Pancreas (tissue), 10 donors: ENCODE data around the gene CD248. TPM values are rescaled to one million over a fixed set of nuclear protein-coding genes. Genes with fewer than 3 reads are reported as not detected.

Source experiments
- ATAC-seq, 4 donors: fragments of 200-7000 bp; cut with Tn5 transposase; one replicate each; pipeline versions ENCODE4 v1.8.0 to v1.9.1; 2020; ENCODE audit warnings: mild to moderate bottlenecking in 4 of 4, moderate library complexity in 4 of 4
- DNase-seq, 6 donors: peaks; one replicate each; pipeline ENCODE4 v3.0.0-alpha.2; 2020
- FAIRE-seq: peaks from 2 replicates; lab custom pipeline; 2012; peaks lifted over from hg19 to GRCh38; lab: Jason Lieb, UNC
- H3K27ac ChIP-seq, 4 donors: fragments of 200-600 bp; sonication (generic); 1 replicate in 3 of 4; 2 replicates in 1 of 4; pipeline versions ENCODE4 v1.5.0 to v1.8.0; 2020
- H3K27me3 ChIP-seq, 4 donors: fragments of 200-600 bp; one replicate each; pipeline ENCODE4 v1.8.0; 2021
- H3K36me3 ChIP-seq, 3 donors: fragments of 200-600 bp; sonication (generic) in 1 of 3; one replicate each; pipeline versions ENCODE4 v1.5.0 to v1.8.0; 2020 to 2021
- H3K4me1 ChIP-seq, 3 donors: fragments of 200-600 bp; one replicate each; pipeline ENCODE4 v1.8.0; 2021
- H3K4me3 ChIP-seq, 4 donors: fragments of 200-600 bp; sonication (generic) in 2 of 4; one replicate each; pipeline versions ENCODE4 v1.5.0 to v1.8.0; 2020 to 2021
- H3K9me3 ChIP-seq, 4 donors: fragments of 200-600 bp; one replicate each; pipeline ENCODE4 v1.8.0; 2021
- WGBS, 2 donors: extraction: QIAGEN DNeasy Blood & Tissue Kit; methylation state at CpG; one replicate each; pipeline ENCODE4 v1.1.7; 2013; 5-methylcytosine and 5-hydroxymethylcytosine counted together
- intact Hi-C, 3 donors: fragments of 100-400 bp; cut with DNase I; formaldehyde crosslinking; loops; one replicate each; pipeline versions ENCODE4 v1.11.1 to v1.14.2; 2022
- polyA plus RNA-seq, 2 donors: library from polyadenylated mRNA; stranded (reverse); fragments of 200-250 nt; gene quantifications; one replicate each; pipeline ENCODE4 v1.2.3, GENCODE V29; 2013
- total RNA-seq, 6 donors: library from RNA; stranded (reverse); fragmentation: NEBNext Ultra II Directional in 4 of 6; extraction: Animal tissue kit (Norgen Biotek cat#: 25700) in 4 of 6; gene quantifications; one replicate each; pipeline versions ENCODE4 v1.2.1 to v1.2.4, GENCODE V29; 2021 to 2023
- TF ChIP-seq, protein P1 (sequence below), 4 donors: fragments of 200-600 bp; sonication (generic) in 3 of 4; IDR thresholded peaks; one replicate each; pipeline versions ENCODE4 v1.5.0 to v1.8.0; 2021; ENCODE audit warnings: antibody characterized with exemption in 4 of 4
- donor health status: healthy with polysubstance abuse.
- donor health status: DM: no; HTN: no; CAD: no; lungs with moderate emphysema.
- donor health status: DM: no; HTN: no; CAD: no.
- donor health status: control.
- donor health status: control.
- donor health status: Bipolar disorder and iron deficiency.
- donor health status: DM: yes; HTN: yes; CAD: no.
- donor health status: DM: no; HTN: no; CAD: no.
- donor health status: DM: no; HTN: no; CAD: no.
- donor health status: DM: yes; HTN: yes; CAD: no.

The CD248 gene
- total and polyA plus RNA-seq, 8 donors: 1.2 to 17.7 (median 3.8) TPM

DNA sequence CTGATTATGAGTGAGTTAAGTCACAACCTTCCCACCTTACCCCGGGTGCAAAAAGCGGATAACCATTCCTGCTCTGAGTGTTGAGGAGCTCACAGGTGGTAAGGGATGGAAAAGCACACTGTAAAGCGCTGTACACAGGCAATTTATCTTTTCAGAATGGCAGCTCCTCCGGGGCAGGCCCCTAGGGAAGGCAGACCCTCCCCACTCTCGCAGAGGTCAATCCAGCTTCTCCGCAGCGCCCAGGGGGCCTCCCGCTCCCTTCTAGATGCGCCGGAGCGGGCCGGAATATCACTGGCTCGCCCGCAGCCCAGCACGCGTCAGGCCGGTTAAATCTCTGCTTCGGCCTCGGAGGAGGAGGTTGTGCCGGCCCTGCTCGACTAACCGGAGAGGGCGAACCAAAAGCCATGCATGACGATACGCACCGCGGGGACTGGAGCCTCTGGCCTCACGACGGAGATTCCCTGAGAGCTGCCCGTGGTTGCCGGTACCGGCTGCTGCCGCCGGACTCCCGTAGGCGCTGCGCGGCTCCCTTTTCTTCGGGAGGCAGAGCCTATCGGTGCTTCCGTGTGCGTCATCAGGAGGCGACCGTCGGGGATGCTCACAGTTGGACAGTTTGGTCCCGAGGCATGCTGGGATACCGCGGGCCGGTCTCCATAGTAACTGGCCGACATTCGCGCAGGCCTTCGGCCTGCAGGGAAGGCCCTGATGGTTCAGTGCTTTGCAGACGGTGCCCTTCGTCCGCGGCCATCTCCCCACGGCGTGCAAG lies 27.9 kb upstream of the CD248 start, which contains the start of gene BRMS1:
TSS of gene BRMS1 (minus strand) at position 555 of the 766 bp plus-strand sequence. CDS start 2,870 bp downstream, outside the sequence.
- H3K27me3 ChIP-seq: no peaks in the 10 kb centered on the region
- no peaks in the 10 kb centered on the region for H3K9me3 ChIP-seq
- peaks cover 0 to 16% (median 3%) of the 10 kb centered on the region in 3 donors for H3K36me3 ChIP-seq
- 0 to 1% methylated on average over 59 of the region's 59 CpGs for WGBS, 2 donors
- peak; percentile 96 to 99 (median 98) for DNase-seq
- ATAC-seq: peak; percentile 77 to 90 (median 82)
- no peak for FAIRE-seq
- TF ChIP-seq, protein P1, sequence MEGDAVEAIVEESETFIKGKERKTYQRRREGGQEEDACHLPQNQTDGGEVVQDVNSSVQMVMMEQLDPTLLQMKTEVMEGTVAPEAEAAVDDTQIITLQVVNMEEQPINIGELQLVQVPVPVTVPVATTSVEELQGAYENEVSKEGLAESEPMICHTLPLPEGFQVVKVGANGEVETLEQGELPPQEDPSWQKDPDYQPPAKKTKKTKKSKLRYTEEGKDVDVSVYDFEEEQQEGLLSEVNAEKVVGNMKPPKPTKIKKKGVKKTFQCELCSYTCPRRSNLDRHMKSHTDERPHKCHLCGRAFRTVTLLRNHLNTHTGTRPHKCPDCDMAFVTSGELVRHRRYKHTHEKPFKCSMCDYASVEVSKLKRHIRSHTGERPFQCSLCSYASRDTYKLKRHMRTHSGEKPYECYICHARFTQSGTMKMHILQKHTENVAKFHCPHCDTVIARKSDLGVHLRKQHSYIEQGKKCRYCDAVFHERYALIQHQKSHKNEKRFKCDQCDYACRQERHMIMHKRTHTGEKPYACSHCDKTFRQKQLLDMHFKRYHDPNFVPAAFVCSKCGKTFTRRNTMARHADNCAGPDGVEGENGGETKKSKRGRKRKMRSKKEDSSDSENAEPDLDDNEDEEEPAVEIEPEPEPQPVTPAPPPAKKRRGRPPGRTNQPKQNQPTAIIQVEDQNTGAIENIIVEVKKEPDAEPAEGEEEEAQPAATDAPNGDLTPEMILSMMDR (IDR thresholded peaks at IDR 0.05): peak in 1 of 4 donors; percentile 11
- intact Hi-C loops: no loop called here
- H3K4me3 ChIP-seq: peak within 1 kb of the TSS; percentile 55 to 91 (median 88)
- H3K4me1 ChIP-seq: peaks cover 0 to 33% (median 23%) of the 10 kb centered on the region in 3 donors
- peak within 1 kb of the TSS; percentile 70 to 89 (median 77) for H3K27ac ChIP-seq

DNA sequence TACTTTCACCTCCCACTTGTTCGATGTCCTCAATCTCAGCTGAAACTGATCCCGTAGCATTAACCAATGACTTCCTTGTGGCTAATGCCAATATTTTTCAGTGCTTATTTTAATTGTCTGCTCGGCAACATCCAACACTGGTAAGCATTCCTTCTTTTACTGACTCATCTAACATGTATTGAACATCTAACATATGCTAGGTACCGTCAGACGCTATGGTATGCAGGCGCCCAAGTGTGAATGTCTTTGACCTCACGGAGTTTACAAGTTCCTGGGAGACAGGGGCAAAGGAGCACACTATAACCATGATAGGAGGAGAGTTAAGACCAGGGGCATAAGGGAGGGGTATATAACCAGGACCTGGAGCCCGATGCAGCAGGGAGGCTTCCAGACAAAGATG lies 26.3 kb upstream of the CD248 start:
- DNase-seq (peak in 2 of 6 donors; percentile 5 to 7), ATAC-seq (no peak), FAIRE-seq (no peak)
- Histone ChIP-seq H3K27me3 (no peaks in the 10 kb centered on the region), H3K36me3 (peaks cover 0 to 21% (median 9%) of the 10 kb centered on the region in 3 donors), H3K4me1 (peaks cover 0 to 21% (median 16%) of the 10 kb centered on the region in 3 donors), H3K4me3 (no peak overlapping the region), H3K9me3 (no peaks in the 10 kb centered on the region), H3K27ac (no peak overlapping the region)
- intact Hi-C loops: no loop called here
- TF ChIP-seq, protein P1 (IDR thresholded peaks at IDR 0.05): no peak
- WGBS, 2 donors: 82 to 86% methylated on average over 8 of the region's 8 CpGs

DNA sequence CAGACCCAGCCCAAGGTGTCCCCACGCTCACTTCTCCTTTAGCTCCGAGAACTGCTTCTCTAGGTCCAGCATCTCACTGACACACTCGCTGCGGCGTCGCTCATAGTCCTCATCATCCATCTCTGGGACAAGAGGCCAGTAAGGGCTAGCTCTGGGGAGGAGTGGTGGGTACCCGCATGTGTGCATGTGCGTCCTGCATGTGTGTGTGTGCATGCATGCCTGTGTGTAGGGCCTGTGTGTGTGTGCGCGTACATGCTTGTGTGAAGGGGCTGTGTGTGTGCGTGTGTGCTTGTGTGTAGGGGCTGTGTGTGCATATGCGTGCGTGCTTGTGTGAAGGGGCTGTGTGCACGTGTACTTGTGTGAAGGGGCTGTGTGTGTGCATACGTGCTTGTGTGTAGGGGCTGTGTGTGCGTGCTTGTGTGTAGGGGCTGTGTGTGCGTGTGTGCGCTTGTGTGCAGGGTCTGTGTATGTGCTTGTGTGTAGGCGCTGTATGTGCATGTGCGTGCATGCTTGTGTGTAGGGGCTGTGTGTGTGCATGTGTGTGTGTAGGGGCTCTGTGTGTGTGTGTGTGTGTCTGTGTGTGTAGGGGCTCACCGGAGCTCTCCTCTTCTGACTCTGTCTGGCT lies 24.8 kb upstream of the CD248 start:
- Histone ChIP-seq H3K27me3 (no peaks in the 10 kb centered on the region), H3K27ac (no peak overlapping the region), H3K9me3 (no peaks in the 10 kb centered on the region), H3K4me3 (no peak overlapping the region), H3K4me1 (peaks cover 6 to 26% (median 16%) of the 10 kb centered on the region in 3 donors), H3K36me3 (peaks cover 0 to 21% (median 9%) of the 10 kb centered on the region in 3 donors)
- ATAC-seq: no peak
- no peak for FAIRE-seq
- intact Hi-C loops: no loop called here
- TF ChIP-seq, protein P1 (IDR thresholded peaks at IDR 0.05): no peak
- DNase-seq: peak in 2 of 6 donors; percentile 23
- 90 to 95% methylated on average over 21 of the region's 21 CpGs for WGBS, 2 donors

DNA sequence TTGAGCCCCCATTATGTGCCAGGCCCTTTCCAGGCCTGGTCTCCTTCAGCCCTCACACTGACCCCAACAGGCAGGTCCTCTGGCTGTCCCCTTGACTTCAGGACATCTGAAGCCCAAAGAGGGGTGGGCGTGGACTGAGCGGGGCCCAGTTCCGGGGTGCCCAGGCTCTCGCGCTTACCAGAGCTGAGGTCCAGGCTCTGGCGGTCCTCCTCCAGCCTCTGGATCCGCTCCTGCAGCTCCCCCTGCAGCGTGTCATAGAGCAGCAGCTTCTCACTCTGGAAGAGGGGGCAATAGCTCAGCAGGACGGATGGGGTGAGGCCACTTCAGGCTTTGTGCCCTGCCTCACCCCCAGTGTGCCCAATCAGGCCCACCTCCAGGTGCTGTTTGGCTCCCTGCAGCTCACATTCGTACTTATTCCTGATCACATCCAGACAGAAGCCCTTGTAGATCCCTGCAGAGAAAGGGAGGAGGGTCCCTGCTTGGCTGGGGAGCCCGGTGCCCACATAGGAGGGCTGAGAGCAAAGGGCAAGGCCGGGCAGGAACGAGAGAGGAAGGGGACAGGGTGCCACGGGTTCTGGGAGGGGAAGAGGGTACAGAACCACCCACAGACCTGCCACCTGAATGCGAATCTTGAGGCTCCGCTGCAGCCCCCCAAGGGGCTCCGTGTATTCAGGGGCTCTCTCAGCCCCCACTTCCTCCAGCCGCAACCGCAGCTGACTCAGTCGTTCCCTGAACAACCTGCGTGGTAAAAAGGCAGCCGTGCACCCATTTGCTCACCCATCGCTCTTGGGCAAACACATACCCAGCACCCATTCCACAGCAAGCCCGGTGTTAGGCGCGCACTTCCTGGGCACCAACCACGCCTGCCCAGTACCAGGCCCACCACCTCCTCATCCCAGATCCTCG lies 24.0 kb upstream of the CD248 start:
- ATAC-seq (no peak), DNase-seq (peak in 2 of 6 donors; percentile 14 to 54), FAIRE-seq (no peak)
- Histone ChIP-seq H3K4me3 (no peak overlapping the region), H3K27me3 (no peaks in the 10 kb centered on the region), H3K9me3 (no peaks in the 10 kb centered on the region), H3K36me3 (peaks cover 0 to 21% (median 9%) of the 10 kb centered on the region in 3 donors), H3K27ac (no peak overlapping the region), H3K4me1 (peaks cover 10 to 22% (median 13%) of the 10 kb centered on the region in 3 donors)
- TF ChIP-seq, protein P1 (IDR thresholded peaks at IDR 0.05): no peak
- 90 to 92% methylated on average over 28 of the region's 28 CpGs for WGBS, 2 donors
- intact Hi-C loops: no loop called here
